22Rv1 (cell line): ENCODE results near the gene RND2.

Source experiments
- ZFX ChIP-seq: fragments of 450-650 bp; IDR thresholded peaks from 2 replicates; pipeline ENCODE4 v1.6.1; 2017; ENCODE audit warnings: antibody characterized with exemption, borderline replicate concordance
- TF ChIP-seq, protein P1 (sequence below): fragments of 450-650 bp; IDR thresholded peaks from 2 replicates; pipeline ENCODE4 v1.5.1; 2017; ENCODE audit warnings: mild to moderate bottlenecking

DNA sequence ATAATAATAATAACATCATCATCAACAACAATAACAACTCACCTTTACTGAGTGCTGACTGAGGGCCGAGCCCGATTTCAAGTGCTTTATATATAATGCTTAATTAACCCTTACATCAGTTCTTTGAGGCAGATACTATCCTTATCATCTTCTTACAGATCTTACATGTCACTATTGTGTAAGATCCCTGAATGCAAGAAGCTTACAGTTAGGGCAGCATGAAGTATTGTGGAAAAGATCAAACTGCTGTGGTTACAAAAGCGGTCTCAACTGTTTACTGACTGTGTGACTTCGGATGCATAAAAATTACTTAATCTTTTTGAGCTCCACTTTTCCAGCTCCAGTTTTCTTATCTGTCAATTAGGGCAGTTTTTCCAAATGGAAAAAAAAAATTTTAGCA, 6.1 kb upstream of the RND2 start:
- TF ChIP-seq, protein P1, sequence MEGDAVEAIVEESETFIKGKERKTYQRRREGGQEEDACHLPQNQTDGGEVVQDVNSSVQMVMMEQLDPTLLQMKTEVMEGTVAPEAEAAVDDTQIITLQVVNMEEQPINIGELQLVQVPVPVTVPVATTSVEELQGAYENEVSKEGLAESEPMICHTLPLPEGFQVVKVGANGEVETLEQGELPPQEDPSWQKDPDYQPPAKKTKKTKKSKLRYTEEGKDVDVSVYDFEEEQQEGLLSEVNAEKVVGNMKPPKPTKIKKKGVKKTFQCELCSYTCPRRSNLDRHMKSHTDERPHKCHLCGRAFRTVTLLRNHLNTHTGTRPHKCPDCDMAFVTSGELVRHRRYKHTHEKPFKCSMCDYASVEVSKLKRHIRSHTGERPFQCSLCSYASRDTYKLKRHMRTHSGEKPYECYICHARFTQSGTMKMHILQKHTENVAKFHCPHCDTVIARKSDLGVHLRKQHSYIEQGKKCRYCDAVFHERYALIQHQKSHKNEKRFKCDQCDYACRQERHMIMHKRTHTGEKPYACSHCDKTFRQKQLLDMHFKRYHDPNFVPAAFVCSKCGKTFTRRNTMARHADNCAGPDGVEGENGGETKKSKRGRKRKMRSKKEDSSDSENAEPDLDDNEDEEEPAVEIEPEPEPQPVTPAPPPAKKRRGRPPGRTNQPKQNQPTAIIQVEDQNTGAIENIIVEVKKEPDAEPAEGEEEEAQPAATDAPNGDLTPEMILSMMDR: no peak
- no peak for TF ChIP-seq ZFX
